ENCODE data around the gene MAML3.

MAML3 gene

GRCh38 chr4:140004549-140004895 lies 149.5 kb downstream of the MAML3 start:
- no peak for DNase-seq (ENCODE audit: low read depth in 3 of 3)

DNA sequence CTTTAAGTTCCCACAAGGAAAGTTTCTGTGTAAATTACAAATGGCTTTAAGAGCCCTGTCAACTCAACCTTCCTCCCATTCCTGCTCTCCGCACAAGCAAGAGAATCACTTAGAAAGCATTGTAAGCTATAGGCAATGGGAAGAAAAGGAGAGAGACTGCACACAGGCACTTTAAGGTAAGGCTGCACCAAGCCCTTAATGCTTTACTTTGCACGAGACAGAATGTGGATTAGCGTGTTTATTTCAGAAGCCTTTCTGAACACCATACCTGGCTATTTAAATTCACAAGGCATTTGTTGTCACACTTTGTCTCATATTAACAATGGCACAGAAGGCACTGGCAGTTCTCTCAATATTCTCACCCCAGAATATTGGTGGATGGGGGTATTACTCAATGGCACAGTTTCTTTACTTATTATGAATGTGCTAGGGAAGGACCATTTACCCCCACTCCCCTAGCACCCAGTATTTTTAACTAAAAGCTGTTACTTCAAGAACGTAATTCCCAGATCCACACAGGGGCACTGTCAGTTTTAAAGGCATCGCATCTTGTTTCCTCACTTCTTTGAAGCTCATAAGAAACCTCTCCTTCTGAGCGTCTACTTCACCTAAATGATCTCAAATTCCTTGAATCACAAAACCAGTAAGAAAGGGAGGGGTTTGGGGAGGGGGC lies 150.0 kb downstream of the MAML3 start:
- no peak for DNase-seq (ENCODE audit: low read depth in 3 of 3)

GRCh38 chr4:140000232-140000631 lies 153.8 kb downstream of the MAML3 start:
- no peak for DNase-seq (ENCODE audit: low read depth in 3 of 3)

DNA sequence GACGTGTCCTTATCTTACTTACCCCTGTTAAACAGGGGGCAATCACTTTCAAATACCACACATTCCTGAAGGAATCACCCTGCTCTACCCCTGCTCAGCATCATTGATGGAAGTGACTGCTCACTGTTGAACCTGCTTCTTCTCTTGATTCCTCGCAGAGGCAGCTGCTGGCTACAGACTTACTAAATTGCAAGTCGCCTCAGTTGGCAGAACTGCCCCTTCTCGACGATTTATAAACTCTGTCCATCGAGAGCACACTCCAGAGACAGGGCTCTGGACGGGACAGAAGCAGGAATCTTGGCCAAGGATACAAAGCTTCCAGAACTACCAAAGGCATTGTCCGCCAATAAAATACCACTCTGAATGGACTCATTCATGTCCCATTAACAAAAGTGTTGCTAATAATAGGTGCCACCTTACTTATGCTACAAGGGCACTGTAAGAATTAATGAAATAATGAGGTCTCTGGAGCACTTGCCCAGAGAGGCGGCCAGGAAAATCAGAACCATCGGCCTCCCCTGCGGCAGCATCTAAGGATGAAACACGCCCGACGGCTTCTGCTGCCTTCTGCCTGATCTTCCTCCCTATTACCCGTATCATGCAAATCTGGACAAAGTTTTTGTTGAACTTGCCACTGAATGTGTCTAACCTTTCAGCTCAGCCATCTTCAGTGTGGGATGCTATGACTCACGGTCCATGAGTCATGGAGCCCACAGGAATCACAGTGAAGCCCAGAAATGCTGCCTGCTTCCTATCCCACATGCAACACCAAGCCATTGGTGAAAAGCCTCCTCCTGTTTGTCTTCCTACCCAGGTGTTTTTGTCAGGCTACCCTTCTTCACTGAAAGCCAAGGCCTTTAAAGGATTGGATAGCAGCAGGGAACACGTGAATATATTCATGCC lies 164.9 kb downstream of the MAML3 start:
- DNase-seq (ENCODE audit: low read depth in 3 of 3), result peak in 2 of 3 experiments; percentile 8 to 48

DNA sequence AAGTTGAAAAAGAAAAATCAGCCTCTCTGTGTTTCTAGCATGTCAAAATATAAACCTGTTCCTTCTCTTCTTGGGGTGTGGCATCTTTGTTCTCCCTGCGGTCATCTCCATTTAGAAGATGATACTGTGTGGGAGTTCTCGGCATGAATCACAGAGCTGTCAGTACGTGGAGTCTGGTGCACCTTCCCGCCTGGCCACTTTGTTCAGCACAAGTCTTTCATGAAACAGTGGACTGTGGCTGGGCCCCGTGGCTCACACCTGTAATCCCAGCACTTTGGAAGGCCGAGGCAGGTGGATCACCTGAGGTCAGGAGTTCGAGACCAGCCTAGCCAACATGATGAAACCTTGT lies 166.5 kb downstream of the MAML3 start:
- no peak for DNase-seq (ENCODE audit: low read depth in 3 of 3)

DNA sequence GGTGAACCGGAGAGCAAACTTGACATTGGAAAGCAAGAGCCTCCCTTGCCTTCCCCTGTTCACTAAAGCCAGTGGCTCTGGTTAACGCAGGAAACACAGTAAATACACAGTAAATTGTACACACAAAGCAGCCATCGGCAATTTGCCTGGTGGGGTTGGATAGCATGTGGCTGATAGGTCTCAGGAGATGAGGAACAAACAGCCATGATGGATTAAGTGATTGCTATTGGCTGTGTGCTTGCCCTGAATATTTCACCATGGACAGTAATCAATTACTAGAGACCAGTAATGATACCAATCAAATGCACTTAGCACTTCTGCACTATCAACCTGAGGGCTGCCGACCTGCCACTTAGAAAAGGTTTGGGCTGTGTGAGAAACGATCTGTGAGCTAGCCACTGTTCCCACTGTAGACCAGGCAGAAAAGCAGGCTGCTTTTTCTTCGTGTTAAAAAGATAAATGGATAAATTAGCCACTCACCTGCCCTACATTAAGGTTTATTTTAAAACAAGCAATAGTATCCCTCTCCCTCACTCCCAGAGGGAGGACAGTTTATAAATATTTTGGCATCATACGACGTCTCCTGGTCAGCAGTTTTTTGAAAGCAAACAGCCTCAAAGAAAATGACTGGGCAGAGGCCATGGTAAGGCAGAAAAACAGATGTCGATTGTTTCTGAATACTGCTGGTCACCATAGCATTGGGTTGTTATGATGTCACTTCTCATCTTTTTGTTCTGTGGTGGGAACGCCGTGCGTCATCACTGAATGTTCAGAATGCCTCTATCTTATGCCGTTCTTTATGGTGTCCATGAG lies 167.1 kb downstream of the MAML3 start:
- no peak for DNase-seq (ENCODE audit: low read depth in 3 of 3)

DNA sequence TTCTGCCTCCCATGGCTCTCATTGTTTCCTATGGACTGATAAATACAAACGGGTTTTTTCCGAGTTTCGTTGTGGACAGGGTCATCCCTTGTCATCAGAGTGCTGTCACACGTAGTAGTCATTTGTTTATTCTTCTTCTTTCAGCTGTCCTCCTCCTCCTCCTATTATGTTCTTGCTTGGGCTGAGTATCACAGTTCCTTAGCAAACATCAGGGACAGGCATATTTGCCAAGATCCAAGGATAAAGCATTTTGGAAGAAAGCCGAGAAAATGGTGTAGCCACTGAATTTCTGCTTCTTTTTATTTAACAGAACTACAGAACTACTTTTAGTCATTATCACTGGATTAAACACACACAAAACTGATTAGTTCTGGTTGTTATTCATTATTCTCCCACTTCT lies 167.9 kb downstream of the MAML3 start:
- no peak for DNase-seq (ENCODE audit: low read depth in 3 of 3)

GRCh38 chr4:139985401-139985800 lies 168.6 kb downstream of the MAML3 start:
- DNase-seq (ENCODE audit: low read depth in 3 of 3), result no peak

- DNase-seq (ENCODE audit: low read depth in 3 of 3), result no peak
Observed at GRCh38 chr4:139984471-139984870, 169.5 kb downstream of the MAML3 start.

GRCh38 chr4:139978692-139979091 lies 175.3 kb downstream of the MAML3 start:
- DNase-seq (ENCODE audit: low read depth in 3 of 3), result no peak

GRCh38 chr4:139977838-139978609 lies 176.0 kb downstream of the MAML3 start:
- DNase-seq (ENCODE audit: low read depth in 3 of 3), result no peak

DNA sequence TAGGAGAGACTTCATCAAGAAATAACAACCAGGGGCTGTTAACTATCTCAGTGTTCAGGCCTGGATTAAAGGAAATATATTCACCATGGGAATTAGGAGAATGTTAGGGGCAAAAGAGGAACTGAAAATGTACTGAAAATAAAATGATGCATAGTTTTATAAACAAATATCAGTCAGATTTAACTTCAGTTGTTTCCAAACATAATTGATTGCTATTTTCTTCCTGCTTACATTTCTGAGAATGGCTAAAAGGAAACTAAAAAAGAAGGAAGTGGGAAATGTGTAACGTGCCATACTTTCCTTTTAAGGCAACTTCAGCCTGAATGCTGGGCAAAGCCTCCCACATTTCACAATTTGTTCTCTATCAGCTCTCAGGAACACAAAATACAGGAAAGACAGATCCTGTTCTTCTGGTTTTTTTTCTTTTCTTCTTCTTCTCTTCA lies 178.1 kb downstream of the MAML3 start:
- DNase-seq (ENCODE audit: low read depth in 3 of 3), result no peak

DNA sequence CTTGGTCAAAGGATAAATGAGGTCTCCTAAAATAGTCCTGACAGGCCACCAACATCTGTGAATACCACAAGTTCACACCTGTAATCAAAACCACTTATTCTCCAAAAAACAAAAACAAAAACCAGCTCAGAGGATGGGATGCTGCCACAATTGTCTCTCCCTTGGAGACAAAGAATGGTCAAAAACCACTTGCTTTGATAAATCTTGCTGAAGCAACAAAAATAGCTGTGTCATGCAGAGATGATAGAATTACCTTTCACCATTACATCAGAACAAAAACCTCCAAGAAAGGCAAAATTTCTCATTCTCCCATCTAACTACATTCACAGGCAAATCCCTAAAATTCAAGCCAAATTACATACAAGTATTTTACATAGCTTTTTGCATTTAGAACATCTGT lies 180.4 kb downstream of the MAML3 start:
- no peak for DNase-seq (ENCODE audit: low read depth in 3 of 3)

- DNase-seq (ENCODE audit: low read depth in 3 of 3), result no peak
Observed at GRCh38 chr4:139973015-139973414, 181.0 kb downstream of the MAML3 start.

DNA sequence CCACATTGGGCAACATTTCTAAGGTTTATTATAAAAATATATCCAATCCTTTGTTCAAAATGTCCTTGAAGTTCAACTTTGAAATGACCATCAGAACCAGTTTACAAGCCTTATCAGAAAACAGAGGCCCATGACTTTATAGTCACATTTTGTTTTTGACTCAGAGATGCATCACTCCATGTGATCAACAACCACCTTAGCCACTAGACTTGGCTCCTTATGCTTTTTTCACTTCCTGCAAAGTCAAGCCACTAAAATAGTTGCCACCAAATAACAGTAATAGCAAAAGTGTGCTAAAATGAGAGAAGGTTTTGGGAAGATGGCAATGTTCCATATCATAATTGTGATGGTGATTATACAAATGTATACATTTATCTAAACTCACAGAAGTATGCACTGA lies 181.7 kb downstream of the MAML3 start:
- DNase-seq (ENCODE audit: low read depth in 3 of 3), result no peak

- DNase-seq (ENCODE audit: low read depth in 3 of 3), result no peak
Observed at GRCh38 chr4:139971111-139971510, 182.9 kb downstream of the MAML3 start.

DNA sequence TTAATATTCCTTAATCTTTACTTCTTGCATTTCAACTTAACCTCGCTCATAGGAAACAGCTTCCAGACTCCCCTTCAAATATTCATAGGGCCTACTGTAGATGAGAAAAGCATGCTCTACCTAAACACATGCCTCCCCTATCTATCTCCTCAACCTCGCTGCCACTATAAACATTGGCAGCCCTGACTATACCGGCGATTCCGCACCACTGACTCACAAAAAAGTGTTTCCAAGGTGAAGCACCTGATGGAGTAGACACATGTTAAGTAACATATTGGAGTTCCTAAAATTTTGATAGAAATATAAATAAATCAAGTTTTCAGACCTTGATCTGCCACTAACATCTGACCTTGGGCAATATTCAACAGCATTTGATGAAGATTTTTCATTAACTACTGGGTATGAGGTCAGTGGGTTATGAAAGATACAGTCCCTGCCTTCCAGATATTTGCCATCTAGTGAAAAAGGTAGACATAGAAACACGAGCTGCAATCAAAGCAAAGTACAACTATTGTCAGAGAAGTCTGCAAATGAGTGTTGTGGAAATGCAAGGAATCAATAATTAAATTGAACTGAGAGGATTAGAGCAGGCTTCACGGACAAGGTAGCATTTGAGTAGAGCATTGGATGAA lies 184.2 kb downstream of the MAML3 start:
- no peak for DNase-seq (ENCODE audit: low read depth in 3 of 3)

- no peak for DNase-seq (ENCODE audit: low read depth in 3 of 3)
Observed at GRCh38 chr4:139968831-139969230, 185.2 kb downstream of the MAML3 start.

DNA sequence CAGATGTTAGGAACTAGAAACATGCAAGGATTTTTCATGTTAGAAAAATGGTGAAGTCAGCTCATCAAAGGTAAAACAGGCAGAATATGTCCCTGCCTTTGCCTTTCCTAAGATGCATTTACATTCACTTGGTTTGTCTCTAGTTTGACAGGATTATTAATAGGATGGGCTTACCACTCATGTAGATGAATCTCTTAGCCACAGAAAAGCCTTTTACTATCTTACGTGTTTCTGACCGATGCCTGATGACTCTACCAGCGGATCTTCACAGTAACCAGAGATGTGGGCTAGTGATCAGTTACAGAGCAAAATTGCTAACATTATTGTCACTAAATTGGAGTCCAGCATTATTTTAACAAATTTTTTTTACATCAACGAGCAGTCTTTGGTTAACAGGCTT lies 187.6 kb downstream of the MAML3 start:
- no peak for DNase-seq (ENCODE audit: low read depth in 3 of 3)

DNA sequence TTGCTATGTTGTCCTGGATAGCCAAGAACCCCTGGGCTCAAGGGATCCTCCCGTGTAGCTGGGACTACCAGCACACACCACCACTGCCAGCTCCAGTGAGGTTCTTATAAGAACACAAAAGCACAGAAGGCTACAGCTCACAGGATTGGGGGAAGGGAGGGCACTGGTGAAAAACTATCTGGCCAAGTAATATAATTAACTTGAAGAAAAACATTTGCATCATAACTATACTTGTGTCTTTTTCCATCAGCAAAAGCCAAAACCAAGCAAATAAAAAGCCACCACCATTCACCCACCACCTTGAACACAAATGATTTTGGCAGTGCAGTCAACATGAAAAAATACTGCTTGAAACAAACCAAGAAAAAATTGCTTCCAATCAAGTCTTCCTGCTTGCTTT lies 188.2 kb downstream of the MAML3 start:
- no peak for DNase-seq (ENCODE audit: low read depth in 3 of 3)

DNA sequence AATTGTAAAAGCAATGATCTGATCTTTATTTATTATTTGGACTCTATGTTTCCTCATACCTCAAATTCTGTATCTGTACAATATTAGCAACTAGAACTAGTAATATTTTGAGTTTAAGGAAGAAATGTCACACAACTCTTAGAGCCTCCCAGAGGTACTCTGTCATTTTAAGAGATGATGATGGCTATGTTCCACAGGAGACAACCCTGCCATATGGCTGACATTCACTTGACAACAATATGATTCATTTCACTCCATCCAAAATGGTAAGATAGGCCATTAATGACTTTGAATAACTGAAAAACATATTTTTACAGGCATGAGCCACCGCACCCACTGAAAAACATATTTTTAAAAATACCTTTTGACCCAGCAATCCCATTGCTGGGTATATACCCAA lies 190.3 kb downstream of the MAML3 start:
- no peak for DNase-seq (ENCODE audit: low read depth in 3 of 3)

All from stimulated activated CD4-positive, alpha-beta T cell treated with anti-CD3 and anti-CD28 coated beads, TNF-alpha, amount 100 ng/mL, for 4 hours (primary cell).